ENCODE results near the gene CARS2. TPM values are rescaled to one million over a fixed set of nuclear protein-coding genes. Genes with fewer than 3 reads are reported as not detected.

Gene CARS2
- total and polyA plus RNA-seq, 5 donors from 2014 or later, result 23.1 to 71.4 (median 35.2) TPM

GRCh38 chr13:110648848-110649421 is 57.0 kb downstream of the CARS2 start:
- Mint-ChIP-seq H3K9me3 (no peaks in the 10 kb centered on the region), H3K4me3 (no peak overlapping the region), H3K27me3 (no peaks in the 10 kb centered on the region), H3K27ac (no peak overlapping the region), H3K4me1 (peaks cover 0 to 5% (median 0%) of the 10 kb centered on the region in 4 donors), H3K36me3 (peaks cover 13% of the 10 kb centered on the region)
- no peak overlapping the region for H3K4me3 ChIP-seq (ENCODE audit: low read depth, low read length)
- no peaks in the 10 kb centered on the region for H3K9me3 ChIP-seq (ENCODE audit: control insufficient read depth in 2 of 2, low read length in 2 of 2)
- H3K27me3 ChIP-seq (ENCODE audit: control insufficient read depth, insufficient read depth, low read length), result no peaks in the 10 kb centered on the region
- H3K27ac ChIP-seq (ENCODE audit: insufficient read depth, low read length, poor library complexity, severe bottlenecking), result no peak overlapping the region
- no peak for DNase-seq
- peaks cover 41% of the 10 kb centered on the region for H3K36me3 ChIP-seq (ENCODE audit: control insufficient read depth, insufficient read depth, low read length)
- no peaks in the 10 kb centered on the region for H3K4me1 ChIP-seq (ENCODE audit: control insufficient read depth, insufficient read depth, low read length, poor library complexity, severe bottlenecking)
- no peak for ATAC-seq (ENCODE audit: low read depth in 2 of 2)

DNA sequence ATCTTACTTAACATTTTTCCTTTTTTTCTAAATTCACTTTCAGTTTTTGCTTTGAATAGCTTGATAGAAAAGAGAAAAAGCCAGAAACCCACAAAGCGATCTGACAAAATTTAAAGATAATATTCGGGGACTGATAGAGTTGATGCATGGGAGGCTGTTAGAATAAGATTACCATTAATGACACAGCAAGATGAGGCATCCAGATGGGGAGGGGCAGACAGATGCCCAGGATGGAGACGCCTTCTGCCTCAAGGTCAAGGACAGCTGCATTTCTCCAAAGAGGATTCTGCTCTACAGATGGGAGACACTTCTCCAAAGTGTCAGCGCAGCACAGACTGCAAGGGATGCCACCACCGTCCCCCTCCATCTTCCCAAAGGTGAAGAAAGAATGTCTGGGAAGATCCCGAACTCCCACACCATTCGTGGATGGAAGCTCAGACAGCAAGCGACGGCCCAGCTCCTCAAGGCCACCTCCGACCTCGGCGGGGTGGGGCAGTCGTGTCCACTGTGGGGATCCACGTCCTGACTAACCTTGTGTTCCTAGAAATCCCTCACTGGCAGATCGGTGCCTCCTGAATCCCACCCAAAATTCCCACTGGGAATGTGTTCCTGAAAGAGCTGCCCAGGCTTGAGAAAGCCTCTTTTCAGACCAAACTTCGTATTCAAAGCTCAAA is 57.6 kb downstream of the CARS2 start:
- H3K27ac ChIP-seq (ENCODE audit: insufficient read depth, low read length, poor library complexity, severe bottlenecking), result no peak overlapping the region
- ATAC-seq (ENCODE audit: low read depth in 2 of 2) (no peak), DNase-seq (no peak)
- H3K36me3 ChIP-seq (ENCODE audit: control insufficient read depth, insufficient read depth, low read length), result peaks cover 47% of the 10 kb centered on the region
- Mint-ChIP-seq H3K4me3 (no peak overlapping the region), H3K27me3 (no peaks in the 10 kb centered on the region), H3K27ac (no peak overlapping the region), H3K4me1 (peaks cover 0 to 5% (median 0%) of the 10 kb centered on the region in 4 donors), H3K36me3 (peaks cover 13% of the 10 kb centered on the region), H3K9me3 (no peaks in the 10 kb centered on the region)
- no peaks in the 10 kb centered on the region for H3K9me3 ChIP-seq (ENCODE audit: control insufficient read depth in 2 of 2, low read length in 2 of 2)
- no peaks in the 10 kb centered on the region for H3K4me1 ChIP-seq (ENCODE audit: control insufficient read depth, insufficient read depth, low read length, poor library complexity, severe bottlenecking)
- H3K4me3 ChIP-seq (ENCODE audit: low read depth, low read length), result no peak overlapping the region
- no peaks in the 10 kb centered on the region for H3K27me3 ChIP-seq (ENCODE audit: control insufficient read depth, insufficient read depth, low read length)

DNA sequence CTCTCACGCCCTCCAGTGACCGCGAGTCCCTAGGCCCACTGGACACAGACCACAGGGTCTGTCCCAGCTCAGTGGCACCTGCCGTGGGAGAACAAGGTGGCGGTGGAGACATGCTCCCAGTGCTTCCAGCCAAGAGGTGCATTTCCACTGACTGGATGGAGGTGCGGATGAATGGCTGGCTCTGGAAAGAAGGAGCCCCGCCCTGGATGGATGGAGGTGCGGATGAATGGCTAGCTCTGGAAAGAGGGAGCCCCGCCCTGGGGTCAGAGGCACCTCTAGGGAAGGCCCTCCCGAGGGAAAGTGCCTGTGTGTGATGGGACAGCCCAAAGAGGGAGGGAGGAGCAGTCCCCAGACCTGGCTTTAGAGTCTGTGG is 58.6 kb downstream of the CARS2 start:
- H3K4me1 ChIP-seq (ENCODE audit: control insufficient read depth, insufficient read depth, low read length, poor library complexity, severe bottlenecking), result no peaks in the 10 kb centered on the region
- H3K27ac Mint-ChIP-seq, result no peak overlapping the region
- no peaks in the 10 kb centered on the region for H3K27me3 Mint-ChIP-seq
- H3K9me3 Mint-ChIP-seq, result no peaks in the 10 kb centered on the region
- H3K4me1 Mint-ChIP-seq, result peaks cover 0 to 5% (median 0%) of the 10 kb centered on the region in 4 donors
- H3K4me3 ChIP-seq (ENCODE audit: low read depth, low read length), result no peak overlapping the region
- no peak for DNase-seq
- ATAC-seq (ENCODE audit: low read depth in 2 of 2), result no peak
- H3K36me3 ChIP-seq (ENCODE audit: control insufficient read depth, insufficient read depth, low read length), result peaks cover 53% of the 10 kb centered on the region
- no peaks in the 10 kb centered on the region for H3K27me3 ChIP-seq (ENCODE audit: control insufficient read depth, insufficient read depth, low read length)
- H3K4me3 Mint-ChIP-seq, result no peak overlapping the region
- H3K36me3 Mint-ChIP-seq, result peaks cover 13% of the 10 kb centered on the region
- no peak overlapping the region for H3K27ac ChIP-seq (ENCODE audit: insufficient read depth, low read length, poor library complexity, severe bottlenecking)
- H3K9me3 ChIP-seq (ENCODE audit: control insufficient read depth in 2 of 2, low read length in 2 of 2), result no peaks in the 10 kb centered on the region

DNA sequence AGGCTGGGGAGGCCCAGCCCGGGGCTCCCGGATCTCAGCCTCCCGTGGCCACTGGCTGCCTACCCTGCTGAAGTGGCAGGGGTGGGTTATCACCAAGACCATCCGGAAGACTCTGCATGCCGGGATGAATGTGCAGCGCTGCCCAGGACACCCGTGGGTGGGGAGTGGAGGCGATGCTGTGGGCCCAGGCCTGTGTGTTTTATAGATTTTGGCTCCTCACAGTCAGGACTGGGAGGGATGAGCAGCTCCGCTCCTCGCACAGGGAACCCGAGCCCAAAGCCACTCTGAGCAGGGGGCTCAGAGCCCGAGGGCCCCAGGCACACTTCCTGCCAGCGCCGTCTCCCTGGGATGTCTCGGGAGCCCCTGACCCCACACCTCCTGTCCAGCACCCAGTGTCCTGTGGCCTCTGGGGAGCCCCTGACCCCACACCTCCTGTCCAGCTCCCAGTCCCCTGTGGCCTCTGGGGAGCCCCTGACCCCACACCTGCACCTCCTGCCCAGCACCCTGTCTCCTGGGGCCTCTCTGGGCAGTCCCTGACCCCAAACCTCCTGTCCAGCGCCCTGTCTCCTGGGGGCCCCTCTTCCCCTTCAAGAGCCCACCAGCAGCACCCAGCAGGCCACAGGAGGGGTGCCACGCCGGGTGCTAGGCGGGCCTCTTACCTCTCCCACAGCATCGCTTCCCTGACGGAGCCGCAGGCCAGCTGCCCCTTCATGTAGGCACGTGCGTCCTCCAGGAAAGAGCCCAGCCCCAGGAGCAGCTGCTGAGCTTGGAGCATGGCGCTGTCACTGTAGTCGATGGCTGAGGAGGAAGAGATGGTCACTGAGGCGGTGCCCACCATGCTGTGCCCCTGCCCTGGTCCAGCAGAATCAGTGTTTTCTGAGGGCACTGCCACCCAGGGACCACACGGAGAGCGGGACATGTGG is 59.2 kb downstream of the CARS2 start:
- ATAC-seq (ENCODE audit: low read depth in 2 of 2), result no peak
- H3K36me3 ChIP-seq (ENCODE audit: control insufficient read depth, insufficient read depth, low read length), result peaks cover 49% of the 10 kb centered on the region
- H3K4me1 Mint-ChIP-seq, result peaks cover 0 to 5% (median 0%) of the 10 kb centered on the region in 4 donors
- H3K9me3 Mint-ChIP-seq, result no peaks in the 10 kb centered on the region
- no peaks in the 10 kb centered on the region for H3K4me1 ChIP-seq (ENCODE audit: control insufficient read depth, insufficient read depth, low read length, poor library complexity, severe bottlenecking)
- no peaks in the 10 kb centered on the region for H3K27me3 ChIP-seq (ENCODE audit: control insufficient read depth, insufficient read depth, low read length)
- H3K27ac Mint-ChIP-seq, result peak overlapping the region in 1 of 3 donors; percentile 9
- no peaks in the 10 kb centered on the region for H3K27me3 Mint-ChIP-seq
- H3K36me3 Mint-ChIP-seq, result peaks cover 13% of the 10 kb centered on the region
- no peaks in the 10 kb centered on the region for H3K9me3 ChIP-seq (ENCODE audit: control insufficient read depth in 2 of 2, low read length in 2 of 2)
- no peak overlapping the region for H3K4me3 ChIP-seq (ENCODE audit: low read depth, low read length)
- H3K27ac ChIP-seq (ENCODE audit: insufficient read depth, low read length, poor library complexity, severe bottlenecking), result no peak overlapping the region
- no peak overlapping the region for H3K4me3 Mint-ChIP-seq
- no peak for DNase-seq

DNA sequence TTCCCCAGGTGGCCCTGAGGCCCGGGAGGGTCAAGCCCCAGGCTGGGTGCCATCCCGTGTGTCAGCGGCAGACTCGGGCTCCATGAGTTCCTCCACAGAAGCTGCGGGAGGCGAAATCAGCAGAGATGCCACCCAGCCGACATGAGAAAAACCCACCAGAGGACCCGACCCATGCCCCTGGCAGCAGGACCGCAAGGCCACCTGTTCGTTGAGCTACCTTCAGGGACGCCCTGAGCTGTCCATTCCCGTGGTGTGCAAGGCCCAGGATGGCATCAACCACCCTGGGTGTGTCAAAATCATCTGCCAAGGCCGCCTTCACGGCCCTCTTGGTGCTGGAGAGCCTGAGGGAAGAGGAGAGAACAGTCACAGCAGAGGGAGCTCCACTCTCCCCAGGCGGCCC is 60.2 kb downstream of the CARS2 start:
- H3K27me3 Mint-ChIP-seq, result no peaks in the 10 kb centered on the region
- ATAC-seq (ENCODE audit: low read depth in 2 of 2) (no peak), DNase-seq (no peak)
- no peak overlapping the region for H3K27ac Mint-ChIP-seq
- no peaks in the 10 kb centered on the region for H3K9me3 Mint-ChIP-seq
- H3K9me3 ChIP-seq (ENCODE audit: control insufficient read depth in 2 of 2, low read length in 2 of 2), result no peaks in the 10 kb centered on the region
- H3K27ac ChIP-seq (ENCODE audit: insufficient read depth, low read length, poor library complexity, severe bottlenecking), result no peak overlapping the region
- H3K4me1 Mint-ChIP-seq, result no peaks in the 10 kb centered on the region
- H3K4me3 ChIP-seq (ENCODE audit: low read depth, low read length), result no peak overlapping the region
- peaks cover 17% of the 10 kb centered on the region for H3K36me3 Mint-ChIP-seq
- H3K4me1 ChIP-seq (ENCODE audit: control insufficient read depth, insufficient read depth, low read length, poor library complexity, severe bottlenecking), result no peaks in the 10 kb centered on the region
- H3K27me3 ChIP-seq (ENCODE audit: control insufficient read depth, insufficient read depth, low read length), result no peaks in the 10 kb centered on the region
- H3K4me3 Mint-ChIP-seq, result no peak overlapping the region
- H3K36me3 ChIP-seq (ENCODE audit: control insufficient read depth, insufficient read depth, low read length), result peaks cover 49% of the 10 kb centered on the region

DNA sequence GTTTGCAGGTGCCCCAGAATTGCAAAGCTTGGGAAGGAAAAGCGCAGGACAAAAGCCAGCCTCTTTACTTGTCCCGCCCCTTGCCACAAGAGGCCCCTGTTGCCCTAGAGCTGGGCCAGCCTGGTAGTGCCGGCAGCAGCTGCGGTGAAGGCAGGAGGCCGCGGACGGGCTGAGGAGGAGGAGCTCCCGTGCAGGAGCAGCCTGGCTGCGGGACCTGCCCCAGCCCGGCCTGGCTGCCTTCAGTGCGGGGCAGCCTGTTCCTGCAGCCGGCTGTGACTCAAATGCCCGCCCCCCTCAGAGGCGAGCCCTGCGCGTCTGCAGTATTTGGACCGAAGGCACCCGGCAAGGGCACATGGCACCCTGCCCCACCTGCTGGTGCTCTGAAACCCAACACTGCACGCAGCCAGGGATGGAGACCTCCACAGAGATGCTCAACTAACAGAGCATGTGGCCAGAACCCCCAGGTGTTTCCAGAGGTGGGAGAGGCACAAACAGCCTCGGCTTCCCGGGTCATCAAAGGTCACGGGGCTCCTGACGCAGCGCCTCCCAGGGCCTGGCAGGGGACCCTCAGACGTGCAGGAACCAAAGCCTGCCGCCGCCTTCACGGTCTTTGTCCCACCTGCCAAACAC is 60.9 kb downstream of the CARS2 start:
- Histone ChIP-seq H3K9me3 (ENCODE audit: control insufficient read depth in 2 of 2, low read length in 2 of 2) (no peaks in the 10 kb centered on the region), H3K27ac (ENCODE audit: insufficient read depth, low read length, poor library complexity, severe bottlenecking) (no peak overlapping the region), H3K36me3 (ENCODE audit: control insufficient read depth, insufficient read depth, low read length) (peaks cover 47% of the 10 kb centered on the region), H3K4me3 (ENCODE audit: low read depth, low read length) (no peak overlapping the region), H3K27me3 (ENCODE audit: control insufficient read depth, insufficient read depth, low read length) (no peaks in the 10 kb centered on the region), H3K4me1 (ENCODE audit: control insufficient read depth, insufficient read depth, low read length, poor library complexity, severe bottlenecking) (no peaks in the 10 kb centered on the region)
- peak; percentile 18 to 68 (median 46) for DNase-seq
- Mint-ChIP-seq H3K27ac (no peak overlapping the region), H3K9me3 (no peaks in the 10 kb centered on the region), H3K4me1 (no peaks in the 10 kb centered on the region), H3K4me3 (no peak overlapping the region), H3K36me3 (peaks cover 19% of the 10 kb centered on the region), H3K27me3 (no peaks in the 10 kb centered on the region)
- ATAC-seq (ENCODE audit: low read depth in 2 of 2), result peak; percentile 68 to 75

DNA sequence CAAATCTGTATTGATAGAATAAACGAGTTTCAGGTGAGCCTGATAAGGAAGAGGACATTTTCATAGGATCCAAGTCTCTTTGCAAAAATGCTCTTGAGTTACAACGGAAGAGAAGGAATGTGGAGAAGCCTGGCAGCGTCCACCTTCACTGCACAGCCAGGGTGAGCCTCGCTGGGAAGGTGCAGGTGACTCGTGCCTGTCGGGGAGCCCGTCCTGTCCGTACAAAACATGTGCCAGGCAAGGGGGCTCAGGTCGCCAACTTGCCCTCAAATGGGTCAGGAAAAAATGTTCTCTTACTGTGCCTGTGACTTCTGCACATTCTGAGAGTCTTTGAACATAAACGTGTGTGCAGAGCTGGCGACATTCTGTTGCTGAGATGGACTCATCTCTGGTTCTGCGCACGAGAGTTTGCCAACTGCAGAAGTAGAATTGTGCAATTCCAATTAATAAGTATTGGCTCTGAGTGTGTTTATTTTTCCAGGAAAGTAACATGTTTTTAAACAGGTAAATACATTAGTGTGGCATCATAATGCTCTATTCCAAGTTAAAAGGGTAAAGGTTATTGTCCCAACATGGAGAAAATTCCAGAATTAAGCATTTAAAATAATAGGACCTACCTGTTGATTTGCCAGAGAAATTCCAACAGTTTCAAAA is 62.0 kb downstream of the CARS2 start:
- Mint-ChIP-seq H3K9me3 (no peaks in the 10 kb centered on the region), H3K27me3 (no peaks in the 10 kb centered on the region), H3K36me3 (peaks cover 21% of the 10 kb centered on the region), H3K4me3 (no peak overlapping the region), H3K27ac (no peak overlapping the region), H3K4me1 (no peaks in the 10 kb centered on the region)
- H3K36me3 ChIP-seq (ENCODE audit: control insufficient read depth, insufficient read depth, low read length), result peaks cover 51% of the 10 kb centered on the region
- no peaks in the 10 kb centered on the region for H3K27me3 ChIP-seq (ENCODE audit: control insufficient read depth, insufficient read depth, low read length)
- ATAC-seq (ENCODE audit: low read depth in 2 of 2) (no peak), DNase-seq (no peak)
- H3K9me3 ChIP-seq (ENCODE audit: control insufficient read depth in 2 of 2, low read length in 2 of 2), result no peaks in the 10 kb centered on the region
- H3K27ac ChIP-seq (ENCODE audit: insufficient read depth, low read length, poor library complexity, severe bottlenecking), result no peak overlapping the region
- H3K4me3 ChIP-seq (ENCODE audit: low read depth, low read length), result no peak overlapping the region
- H3K4me1 ChIP-seq (ENCODE audit: control insufficient read depth, insufficient read depth, low read length, poor library complexity, severe bottlenecking), result no peaks in the 10 kb centered on the region

Data from CD4-positive, CD25-positive, alpha-beta regulatory T cell (primary cell).